HCT116 (cell line): ENCODE measurements around the gene ORC6. TPM values are rescaled to one million over a fixed set of nuclear protein-coding genes. Genes with fewer than 3 reads are reported as not detected.

Source experiments
- ATAC-seq: fragments of 200-7000 bp; cut with Tn5 transposase; 2 replicates; pipeline ENCODE4 v1.9.1; 2020; ENCODE audit warnings: mild to moderate bottlenecking, moderate library complexity
- BruUV-seq: library from RNA; stranded (reverse); fragments of 400-500 nt; replicated peaks from 2 replicates; lab custom pipeline; 2021; lab: Mats Ljungman, UMichigan
- CTCF ChIA-PET: fragments of 300-600 bp; sonication (Branson Sonifier 250); formaldehyde crosslinking; loops from one replicate; lab custom pipeline; 2021; ENCODE audit warnings: antibody characterized with exemption; lab: Charles Lee
- POLR2A ChIA-PET: fragments of 300-600, 350-600 bp; sonication (Branson Sonifier 250); formaldehyde crosslinking; loops from one replicate; lab custom pipeline; 2021; ENCODE audit warnings: antibody characterized with exemption; lab: Charles Lee
- RAD21 ChIA-PET, 2 experiments: fragments of 300-600 bp; sonication (Branson Sonifier 250); formaldehyde crosslinking; loops; one replicate each; lab custom pipeline; 2023; ENCODE audit warnings: low total read pairs in 2 of 2; ENCODE audit not compliant: uncharacterized antibody in 2 of 2, unreplicated experiment in 2 of 2, low non-redundant PET in 1 of 2; lab: Charles Lee
- DNase-seq: peaks from one replicate; pipeline ENCODE4 v3.0.0-alpha.2; 2010; ENCODE audit warnings: low read depth, low spot score
- H2AFZ ChIP-seq: fragments of 200-600 bp; shearing (Covaris generic), sonication (generic); 2 replicates; pipeline ENCODE4 v1.6.1; 2017; ENCODE audit warnings: low read depth, mixed run types, mixed read lengths, antibody characterized with exemption, low read length; ENCODE audit not compliant: poor library complexity, severe bottlenecking
- H3K27ac ChIP-seq: 2 replicates; pipeline ENCODE4 v1.5.1; 2012; ENCODE audit warnings: low read depth, low read length
- H3K27me3 ChIP-seq: fragments of 200-600 bp; sonication (generic); 2 replicates; pipeline ENCODE4 v1.6.1; 2016; ENCODE audit warnings: mixed run types, low read length, mixed read lengths; ENCODE audit not compliant: insufficient read depth
- H3K36me3 ChIP-seq, 2 experiments: fragments of 200-500 bp in 1 of 2; fragments of 200-600 bp in 1 of 2; sonication (Bioruptor generic) in 1 of 2; sonication (generic) in 1 of 2; 2 replicates each; pipeline versions ENCODE4 v1.5.1 to v1.6.1; 2014 to 2016; ENCODE audit warnings: low read length in 2 of 2, inconsistent platforms in 1 of 2, mixed read lengths in 1 of 2, mixed run types in 1 of 2; ENCODE audit not compliant: insufficient read depth in 2 of 2, control insufficient read depth in 1 of 2
- H3K4me1 ChIP-seq, 2 experiments: fragments of 200-600 bp in 1 of 2; sonication (generic) in 1 of 2; 2 replicates each; pipeline versions ENCODE4 v1.5.1 to v1.6.1; 2012 to 2017; ENCODE audit warnings: low read length in 2 of 2, inconsistent platforms in 1 of 2, mild to moderate bottlenecking in 1 of 2, mixed read lengths in 1 of 2, mixed run types in 1 of 2, moderate library complexity in 1 of 2; ENCODE audit not compliant: insufficient read depth in 2 of 2, control insufficient read depth in 1 of 2
- H3K4me2 ChIP-seq: fragments of 200-600 bp; sonication (generic); 2 replicates; pipeline ENCODE4 v1.6.1; 2017; ENCODE audit warnings: mixed run types, low read length, mixed read lengths
- H3K4me3 ChIP-seq, 2 experiments: fragments of 200-600 bp in 1 of 2; sonication (generic) in 1 of 2; replicated peaks in 1 of 2; 2 replicates each; pipeline ENCODE4 v1.5.1; 2011 to 2016; ENCODE audit warnings: low read length in 2 of 2, control low read depth in 1 of 2, low read depth in 1 of 2, mild to moderate bottlenecking in 1 of 2, mixed read lengths in 1 of 2, mixed run types in 1 of 2
- H3K79me2 ChIP-seq: fragments of 200-600 bp; sonication (generic); 2 replicates; pipeline ENCODE4 v1.6.1; 2017; ENCODE audit warnings: mild to moderate bottlenecking, mixed run types, low read length, moderate library complexity, mixed read lengths; ENCODE audit not compliant: insufficient read depth
- H3K9ac ChIP-seq: fragments of 200-600 bp; sonication (generic); 2 replicates; pipeline ENCODE4 v1.6.1; 2016; ENCODE audit warnings: low read length, mixed read lengths
- H3K9me2 ChIP-seq: fragments of 200-600 bp; sonication (generic), shearing (Covaris generic); 2 replicates; pipeline ENCODE4 v1.6.1; 2017; ENCODE audit warnings: mixed run types, mild to moderate bottlenecking, moderate library complexity; ENCODE audit not compliant: insufficient read depth
- H3K9me3 ChIP-seq, 2 experiments: fragments of 200-500 bp in 1 of 2; fragments of 200-600 bp in 1 of 2; sonication (Bioruptor generic) in 1 of 2; sonication (generic) in 1 of 2; 2 replicates each; pipeline ENCODE4 v1.6.1; 2014 to 2017; ENCODE audit warnings: low read length in 2 of 2, mixed read lengths in 2 of 2, inconsistent platforms in 1 of 2, low read depth in 1 of 2, mild to moderate bottlenecking in 1 of 2, mixed run types in 1 of 2, moderate library complexity in 1 of 2; ENCODE audit not compliant: control insufficient read depth in 1 of 2, insufficient read depth in 1 of 2
- H4K20me1 ChIP-seq: fragments of 200-600 bp; sonication (generic), shearing (Covaris generic); 2 replicates; pipeline ENCODE4 v1.6.1; 2017; ENCODE audit warnings: mixed run types, mild to moderate bottlenecking, moderate library complexity; ENCODE audit not compliant: insufficient read depth
- CBX3 ChIP-seq: IDR thresholded peaks from 2 replicates; pipeline ENCODE4 v1.6.1; 2012; ENCODE audit warnings: low read depth
- EGR1 ChIP-seq: IDR thresholded peaks from 2 replicates; pipeline ENCODE4 v1.6.1; 2012; ENCODE audit warnings: low read depth
- ELF1 ChIP-seq: IDR thresholded peaks from 2 replicates; pipeline ENCODE4 v1.6.1; 2012; ENCODE audit warnings: low read depth, borderline replicate concordance
- EZH2 ChIP-seq: fragments of 200-600 bp; sonication (generic); IDR thresholded peaks from 2 replicates; pipeline ENCODE4 v1.6.1; 2017; ENCODE audit warnings: antibody characterized with exemption, mixed run types
- EZH2phosphoT487 ChIP-seq: fragments of 200-600 bp; IDR thresholded peaks from 2 replicates; pipeline ENCODE4 v1.6.1; 2018; ENCODE audit warnings: antibody characterized with exemption, borderline replicate concordance
- FOSL1 ChIP-seq: IDR thresholded peaks from 2 replicates; pipeline ENCODE4 v1.6.1; 2012; ENCODE audit warnings: low read depth
- JUND ChIP-seq: IDR thresholded peaks from 2 replicates; pipeline ENCODE4 v1.6.1; 2012
- POLR2A ChIP-seq: IDR thresholded peaks from 2 replicates; pipeline ENCODE4 v1.7.0; 2011; ENCODE audit warnings: borderline replicate concordance; ENCODE audit not compliant: insufficient read depth, insufficient read length; ENCODE audit errors: extremely low read depth
- POLR2AphosphoS5 ChIP-seq: IDR thresholded peaks from 2 replicates; pipeline ENCODE4 v1.6.1; 2011; ENCODE audit warnings: mild to moderate bottlenecking, low read depth, low read length, moderate library complexity
- RAD21 ChIP-seq: IDR thresholded peaks from 2 replicates; pipeline ENCODE4 v1.6.1; 2012; ENCODE audit warnings: low read depth, mild to moderate bottlenecking
- SIN3A ChIP-seq: IDR thresholded peaks from 2 replicates; pipeline ENCODE4 v1.6.1; 2012; ENCODE audit warnings: low read depth
- SRF ChIP-seq: IDR thresholded peaks from 2 replicates; pipeline ENCODE4 v1.6.1; 2012; ENCODE audit warnings: low read depth
- TCF7L2 ChIP-seq: IDR thresholded peaks from 2 replicates; pipeline ENCODE4 v1.7.0; 2011; ENCODE audit warnings: borderline replicate concordance, inconsistent platforms; ENCODE audit not compliant: insufficient read depth, insufficient read length; ENCODE audit errors: extremely low read depth
- YY1 ChIP-seq: IDR thresholded peaks from 2 replicates; pipeline ENCODE4 v1.6.1; 2011; ENCODE audit warnings: low read length, low read depth, moderate library complexity, mild to moderate bottlenecking; ENCODE audit not compliant: insufficient replicate concordance; ENCODE audit errors: extremely low read depth
- intact Hi-C: fragments of 100-400 bp; cut with micrococcal nuclease; formaldehyde crosslinking; loops from 2 replicates; pipeline ENCODE4 v1.10.0; 2022
- total RNA-seq: library from RNA; stranded (reverse); gene quantifications from one replicate; pipeline ENCODE4 v1.2.1, GENCODE V29; 2021; ENCODE audit not compliant: unreplicated experiment
- TF ChIP-seq, protein P1 (sequence below): IDR thresholded peaks from 2 replicates; pipeline ENCODE4 v1.6.1; 2012
- TF ChIP-seq, protein P2 (sequence below): IDR thresholded peaks from 2 replicates; pipeline ENCODE4 v1.6.1; 2012; ENCODE audit warnings: low read depth
- TF ChIP-seq, protein P3 (sequence below): IDR thresholded peaks from 2 replicates; pipeline ENCODE4 v1.6.1; 2012
- TF ChIP-seq, protein P4 (sequence below), 3 experiments: fragments of 200-600 bp in 1 of 3; sonication (generic) in 1 of 3; IDR thresholded peaks in 2 of 3; conservative IDR thresholded peaks in 1 of 3; 2 replicates each; pipeline ENCODE4 v1.5.1; 2012 to 2017; ENCODE audit warnings: low read depth in 2 of 3, low read length in 2 of 3, antibody characterized with exemption in 1 of 3, borderline replicate concordance in 1 of 3, control low read depth in 1 of 3, mild to moderate bottlenecking in 1 of 3, mixed read lengths in 1 of 3, mixed run types in 1 of 3, moderate library complexity in 1 of 3; ENCODE audit not compliant: insufficient read depth in 1 of 3
- TF ChIP-seq, protein P5 (sequence below): IDR thresholded peaks from 2 replicates; pipeline ENCODE4 v1.6.1; 2011; ENCODE audit warnings: mild to moderate bottlenecking, low read length, moderate library complexity; ENCODE audit not compliant: insufficient replicate concordance; ENCODE audit errors: extremely low read depth

Gene ORC6
- total RNA-seq, 1 experiment from 2014 or later, result 44.7 TPM

DNA sequence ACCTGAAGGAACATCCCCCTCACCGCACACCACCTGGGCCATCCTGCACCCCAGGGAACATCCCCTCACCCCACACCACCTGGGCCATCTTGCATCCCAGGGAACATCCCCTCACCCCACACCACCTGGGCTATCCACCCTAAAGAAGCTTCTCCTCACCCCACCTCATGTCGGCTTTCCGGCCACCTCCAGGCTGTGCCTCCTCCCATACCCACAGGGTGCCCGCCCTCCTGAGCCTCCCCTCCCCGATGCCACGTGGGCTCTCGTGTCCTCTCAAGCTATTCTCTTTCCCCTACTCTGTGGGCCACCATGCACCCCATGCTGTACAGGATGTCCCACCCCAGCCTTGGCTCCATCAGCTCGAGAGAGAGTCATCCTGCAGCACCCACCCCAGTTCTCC lies 40.7 kb downstream of the ORC6 start:
- no peaks in the 10 kb centered on the region for H3K36me3 ChIP-seq
- ChIA-PET CTCF (no interaction called here), POLR2A (no interaction called here), RAD21 (no interaction called here)
- no peaks in the 10 kb centered on the region for H3K9me3 ChIP-seq
- H3K9me2 ChIP-seq, result no peaks in the 10 kb centered on the region
- no peak overlapping the region for H3K4me3 ChIP-seq
- DNase-seq (no peak), ATAC-seq (no peak)
- BruUV-seq, result no TSS peak
- no peaks in the 10 kb centered on the region for H3K4me1 ChIP-seq
- no peaks in the 10 kb centered on the region for H3K79me2 ChIP-seq
- H4K20me1 ChIP-seq, result no peaks in the 10 kb centered on the region
- intact Hi-C loops, result no loop called here
- no peak overlapping the region for H3K4me2 ChIP-seq
- TF ChIP-seq RAD21 (no peak), YY1 (no peak), EZH2 (no peak), POLR2A (no peak), POLR2AphosphoS5 (no peak), ELF1 (no peak), TCF7L2 (no peak), FOSL1 (no peak), SIN3A (no peak), SRF (no peak), EZH2phosphoT487 (no peak), CBX3 (no peak), EGR1 (no peak), JUND (no peak)
- TF ChIP-seq, protein P1, sequence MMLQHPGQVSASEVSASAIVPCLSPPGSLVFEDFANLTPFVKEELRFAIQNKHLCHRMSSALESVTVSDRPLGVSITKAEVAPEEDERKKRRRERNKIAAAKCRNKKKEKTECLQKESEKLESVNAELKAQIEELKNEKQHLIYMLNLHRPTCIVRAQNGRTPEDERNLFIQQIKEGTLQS, result no peak
- TF ChIP-seq, protein P2, sequence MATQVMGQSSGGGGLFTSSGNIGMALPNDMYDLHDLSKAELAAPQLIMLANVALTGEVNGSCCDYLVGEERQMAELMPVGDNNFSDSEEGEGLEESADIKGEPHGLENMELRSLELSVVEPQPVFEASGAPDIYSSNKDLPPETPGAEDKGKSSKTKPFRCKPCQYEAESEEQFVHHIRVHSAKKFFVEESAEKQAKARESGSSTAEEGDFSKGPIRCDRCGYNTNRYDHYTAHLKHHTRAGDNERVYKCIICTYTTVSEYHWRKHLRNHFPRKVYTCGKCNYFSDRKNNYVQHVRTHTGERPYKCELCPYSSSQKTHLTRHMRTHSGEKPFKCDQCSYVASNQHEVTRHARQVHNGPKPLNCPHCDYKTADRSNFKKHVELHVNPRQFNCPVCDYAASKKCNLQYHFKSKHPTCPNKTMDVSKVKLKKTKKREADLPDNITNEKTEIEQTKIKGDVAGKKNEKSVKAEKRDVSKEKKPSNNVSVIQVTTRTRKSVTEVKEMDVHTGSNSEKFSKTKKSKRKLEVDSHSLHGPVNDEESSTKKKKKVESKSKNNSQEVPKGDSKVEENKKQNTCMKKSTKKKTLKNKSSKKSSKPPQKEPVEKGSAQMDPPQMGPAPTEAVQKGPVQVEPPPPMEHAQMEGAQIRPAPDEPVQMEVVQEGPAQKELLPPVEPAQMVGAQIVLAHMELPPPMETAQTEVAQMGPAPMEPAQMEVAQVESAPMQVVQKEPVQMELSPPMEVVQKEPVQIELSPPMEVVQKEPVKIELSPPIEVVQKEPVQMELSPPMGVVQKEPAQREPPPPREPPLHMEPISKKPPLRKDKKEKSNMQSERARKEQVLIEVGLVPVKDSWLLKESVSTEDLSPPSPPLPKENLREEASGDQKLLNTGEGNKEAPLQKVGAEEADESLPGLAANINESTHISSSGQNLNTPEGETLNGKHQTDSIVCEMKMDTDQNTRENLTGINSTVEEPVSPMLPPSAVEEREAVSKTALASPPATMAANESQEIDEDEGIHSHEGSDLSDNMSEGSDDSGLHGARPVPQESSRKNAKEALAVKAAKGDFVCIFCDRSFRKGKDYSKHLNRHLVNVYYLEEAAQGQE, result no peak
- TF ChIP-seq, protein P3, sequence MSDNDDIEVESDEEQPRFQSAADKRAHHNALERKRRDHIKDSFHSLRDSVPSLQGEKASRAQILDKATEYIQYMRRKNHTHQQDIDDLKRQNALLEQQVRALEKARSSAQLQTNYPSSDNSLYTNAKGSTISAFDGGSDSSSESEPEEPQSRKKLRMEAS, result no peak
- TF ChIP-seq, protein P4, sequence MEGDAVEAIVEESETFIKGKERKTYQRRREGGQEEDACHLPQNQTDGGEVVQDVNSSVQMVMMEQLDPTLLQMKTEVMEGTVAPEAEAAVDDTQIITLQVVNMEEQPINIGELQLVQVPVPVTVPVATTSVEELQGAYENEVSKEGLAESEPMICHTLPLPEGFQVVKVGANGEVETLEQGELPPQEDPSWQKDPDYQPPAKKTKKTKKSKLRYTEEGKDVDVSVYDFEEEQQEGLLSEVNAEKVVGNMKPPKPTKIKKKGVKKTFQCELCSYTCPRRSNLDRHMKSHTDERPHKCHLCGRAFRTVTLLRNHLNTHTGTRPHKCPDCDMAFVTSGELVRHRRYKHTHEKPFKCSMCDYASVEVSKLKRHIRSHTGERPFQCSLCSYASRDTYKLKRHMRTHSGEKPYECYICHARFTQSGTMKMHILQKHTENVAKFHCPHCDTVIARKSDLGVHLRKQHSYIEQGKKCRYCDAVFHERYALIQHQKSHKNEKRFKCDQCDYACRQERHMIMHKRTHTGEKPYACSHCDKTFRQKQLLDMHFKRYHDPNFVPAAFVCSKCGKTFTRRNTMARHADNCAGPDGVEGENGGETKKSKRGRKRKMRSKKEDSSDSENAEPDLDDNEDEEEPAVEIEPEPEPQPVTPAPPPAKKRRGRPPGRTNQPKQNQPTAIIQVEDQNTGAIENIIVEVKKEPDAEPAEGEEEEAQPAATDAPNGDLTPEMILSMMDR (IDR thresholded peaks at IDR 0.05 in 2 of 3, conservative IDR thresholded peaks at IDR 0.05 in 1 of 3; ENCODE audit: borderline replicate concordance in 1 of 3, insufficient read depth in 1 of 3, low read depth in 2 of 3, low read length in 2 of 3), result no peak
- TF ChIP-seq, protein P5, sequence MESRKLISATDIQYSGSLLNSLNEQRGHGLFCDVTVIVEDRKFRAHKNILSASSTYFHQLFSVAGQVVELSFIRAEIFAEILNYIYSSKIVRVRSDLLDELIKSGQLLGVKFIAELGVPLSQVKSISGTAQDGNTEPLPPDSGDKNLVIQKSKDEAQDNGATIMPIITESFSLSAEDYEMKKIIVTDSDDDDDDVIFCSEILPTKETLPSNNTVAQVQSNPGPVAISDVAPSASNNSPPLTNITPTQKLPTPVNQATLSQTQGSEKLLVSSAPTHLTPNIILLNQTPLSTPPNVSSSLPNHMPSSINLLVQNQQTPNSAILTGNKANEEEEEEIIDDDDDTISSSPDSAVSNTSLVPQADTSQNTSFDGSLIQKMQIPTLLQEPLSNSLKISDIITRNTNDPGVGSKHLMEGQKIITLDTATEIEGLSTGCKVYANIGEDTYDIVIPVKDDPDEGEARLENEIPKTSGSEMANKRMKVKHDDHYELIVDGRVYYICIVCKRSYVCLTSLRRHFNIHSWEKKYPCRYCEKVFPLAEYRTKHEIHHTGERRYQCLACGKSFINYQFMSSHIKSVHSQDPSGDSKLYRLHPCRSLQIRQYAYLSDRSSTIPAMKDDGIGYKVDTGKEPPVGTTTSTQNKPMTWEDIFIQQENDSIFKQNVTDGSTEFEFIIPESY, result no peak
- TF ChIP-seq, all 23 proteins: peak for 0
- H3K27ac ChIP-seq, result no peak overlapping the region
- H3K27me3 ChIP-seq, result no peaks in the 10 kb centered on the region
- no peak overlapping the region for H2AFZ ChIP-seq
- H3K9ac ChIP-seq, result no peak overlapping the region
